Epithelial cell of proximal tubule (primary cell): ENCODE results near the gene CAB39L. TPM values are rescaled to one million over a fixed set of nuclear protein-coding genes. Genes with fewer than 3 reads are reported as not detected.

ENCODE experiments used
- DNase-seq: peaks from one replicate; pipeline ENCODE4 v3.0.0-alpha.2; 2011; ENCODE audit warnings: low read depth
- H3K4me3 ChIP-seq: 2 replicates; pipeline ENCODE4 v1.5.1; 2011; ENCODE audit warnings: low read depth, mild to moderate bottlenecking, low read length
- CTCF ChIP-seq: conservative IDR thresholded peaks from 2 replicates; pipeline ENCODE4 v1.5.1; 2012; ENCODE audit warnings: low read depth, mild to moderate bottlenecking, low read length
- total RNA-seq: library from RNA; depleted of rRNA; stranded (reverse); fragments of >200 nt; gene quantifications from 2 replicates; pipeline ENCODE4 v1.2.3, GENCODE V29; 2015

CAB39L gene
- total RNA-seq, 1 donor from 2014 or later, result 5.2 TPM

GRCh38 chr13:49404703-49405020 lies 39.2 kb downstream of the CAB39L start:
- no peak overlapping the region for H3K4me3 ChIP-seq
- no peak for TF ChIP-seq CTCF
- DNase-seq, result no peak

- no peak for TF ChIP-seq CTCF
- H3K4me3 ChIP-seq, result no peak overlapping the region
- no peak for DNase-seq
These were observed 39.7 kb downstream of the CAB39L start for GRCh38 chr13:49403996-49404702.

- DNase-seq, result no peak
- no peak for TF ChIP-seq CTCF
- H3K4me3 ChIP-seq, result no peak overlapping the region
These were observed 42.9 kb downstream of the CAB39L start for GRCh38 chr13:49400755-49401659.

GRCh38 chr13:49399801-49400472 lies 43.9 kb downstream of the CAB39L start:
- no peak for DNase-seq
- H3K4me3 ChIP-seq, result no peak overlapping the region
- no peak for TF ChIP-seq CTCF

GRCh38 chr13:49395878-49396380 lies 47.9 kb downstream of the CAB39L start:
- DNase-seq, result no peak
- TF ChIP-seq CTCF, result no peak
- no peak overlapping the region for H3K4me3 ChIP-seq

GRCh38 chr13:49395451-49395865 lies 48.4 kb downstream of the CAB39L start:
- TF ChIP-seq CTCF, result no peak
- no peak overlapping the region for H3K4me3 ChIP-seq
- DNase-seq, result no peak
